ENCODE data around the gene TMEM30A.

GRCh38 chr6:75317503-75318206, 33.1 kb upstream of the TMEM30A start:
- TF ChIP-seq, protein P1, sequence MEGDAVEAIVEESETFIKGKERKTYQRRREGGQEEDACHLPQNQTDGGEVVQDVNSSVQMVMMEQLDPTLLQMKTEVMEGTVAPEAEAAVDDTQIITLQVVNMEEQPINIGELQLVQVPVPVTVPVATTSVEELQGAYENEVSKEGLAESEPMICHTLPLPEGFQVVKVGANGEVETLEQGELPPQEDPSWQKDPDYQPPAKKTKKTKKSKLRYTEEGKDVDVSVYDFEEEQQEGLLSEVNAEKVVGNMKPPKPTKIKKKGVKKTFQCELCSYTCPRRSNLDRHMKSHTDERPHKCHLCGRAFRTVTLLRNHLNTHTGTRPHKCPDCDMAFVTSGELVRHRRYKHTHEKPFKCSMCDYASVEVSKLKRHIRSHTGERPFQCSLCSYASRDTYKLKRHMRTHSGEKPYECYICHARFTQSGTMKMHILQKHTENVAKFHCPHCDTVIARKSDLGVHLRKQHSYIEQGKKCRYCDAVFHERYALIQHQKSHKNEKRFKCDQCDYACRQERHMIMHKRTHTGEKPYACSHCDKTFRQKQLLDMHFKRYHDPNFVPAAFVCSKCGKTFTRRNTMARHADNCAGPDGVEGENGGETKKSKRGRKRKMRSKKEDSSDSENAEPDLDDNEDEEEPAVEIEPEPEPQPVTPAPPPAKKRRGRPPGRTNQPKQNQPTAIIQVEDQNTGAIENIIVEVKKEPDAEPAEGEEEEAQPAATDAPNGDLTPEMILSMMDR (IDR thresholded peaks at IDR 0.05; ENCODE audit: low read length), result no peak
- no peak for TF ChIP-seq EZH2phosphoT487 (IDR thresholded peaks at IDR 0.05; ENCODE audit: low read length)

All from MM.1S (cell line).